Kidney epithelial cell (primary cell): ENCODE results near the gene CPLANE2. TPM values are rescaled to one million over a fixed set of nuclear protein-coding genes. Genes with fewer than 3 reads are reported as not detected.
"Not testable (repeated sequence)": the region's sequence is repeated elsewhere in the genome, so short reads cannot be mapped to it uniquely, and the experiment has no call there.

ENCODE experiments used
- DNase-seq: peaks from one replicate; pipeline ENCODE4 v3.0.0-alpha.2; 2010; ENCODE audit warnings: low read depth
- H3K27me3 ChIP-seq: 2 replicates; pipeline ENCODE4 v1.6.0; 2011; ENCODE audit warnings: low read length; ENCODE audit not compliant: control insufficient read depth, insufficient read depth
- H3K36me3 ChIP-seq: 2 replicates; pipeline ENCODE4 v1.5.1; 2011; ENCODE audit warnings: low read length; ENCODE audit not compliant: control insufficient read depth, insufficient read depth
- H3K4me3 ChIP-seq: 2 replicates; pipeline ENCODE4 v1.5.1; 2011; ENCODE audit warnings: low read depth, mild to moderate bottlenecking, control low read depth, low read length
- CTCF ChIP-seq: IDR thresholded peaks from 2 replicates; pipeline ENCODE4 v1.5.1; 2011; ENCODE audit warnings: mild to moderate bottlenecking, moderate library complexity, low read length, control low read depth, inconsistent platforms; ENCODE audit not compliant: insufficient read depth, poor library complexity, severe bottlenecking
- total RNA-seq: library from RNA; depleted of rRNA; stranded (reverse); fragments of >200 nt; gene quantifications from 2 replicates; pipeline ENCODE4 v1.2.3, GENCODE V29; 2015

CPLANE2 gene
- total RNA-seq, 1 donor from 2014 or later, result 3.5 TPM

- TF ChIP-seq CTCF, result no peak
- H3K4me3 ChIP-seq, result no peak overlapping the region
- H3K36me3 ChIP-seq, result no peaks in the 10 kb centered on the region
- peaks cover 27% of the 10 kb centered on the region for H3K27me3 ChIP-seq
- DNase-seq, result no peak
These were observed 12.5 kb downstream of the CPLANE2 start for GRCh38 chr1:16224472-16224871.

DNA sequence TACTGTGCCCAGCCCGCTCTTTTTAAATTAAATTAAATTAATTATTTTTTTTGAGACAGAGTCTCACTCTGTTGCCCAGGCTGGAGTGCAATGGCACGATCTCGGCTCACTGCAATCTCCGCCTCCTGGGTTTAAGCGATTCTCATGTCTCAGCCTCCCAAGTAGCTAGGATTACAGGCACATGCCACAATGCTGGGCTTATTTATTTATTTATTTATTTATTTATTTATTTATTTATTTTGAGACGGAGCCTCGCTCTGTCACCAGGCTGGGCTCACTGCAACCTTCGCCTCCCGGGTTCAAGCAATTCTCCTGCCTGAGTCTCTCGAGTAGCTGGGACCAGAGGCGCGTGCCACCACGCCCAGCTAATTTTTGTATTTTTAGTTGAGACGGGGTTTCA is 14.3 kb downstream of the CPLANE2 start:
- not testable (repeated sequence) for H3K36me3 ChIP-seq

DNA sequence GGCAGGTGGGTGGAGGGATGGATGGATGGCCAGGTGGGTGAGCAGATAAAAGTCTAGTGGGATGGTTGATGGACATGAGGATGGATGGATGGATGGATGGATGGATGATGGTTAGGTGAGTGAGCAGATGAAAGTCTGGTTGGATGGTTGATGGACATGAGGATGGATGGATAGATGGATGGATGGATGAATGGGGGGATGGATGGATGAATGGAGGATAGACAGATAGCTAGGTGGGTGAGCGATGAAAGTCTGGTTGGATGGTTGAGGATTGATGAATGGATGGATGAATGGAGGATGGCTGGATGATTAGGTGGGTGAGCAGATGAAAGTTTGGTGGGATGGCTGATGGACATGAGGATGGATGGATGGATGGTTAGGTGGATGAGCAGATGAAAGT is 15.5 kb downstream of the CPLANE2 start:
- Histone ChIP-seq H3K27me3 (peaks cover 6% of the 10 kb centered on the region), H3K36me3 (no peaks in the 10 kb centered on the region), H3K4me3 (no peak overlapping the region)
- no peak for DNase-seq
- no peak for TF ChIP-seq CTCF

More for the DNA sequence above, 14.3 kb downstream of the CPLANE2 start:
- DNase-seq, H3K4me3 ChIP-seq: not testable (repeated sequence)
- H3K27me3 ChIP-seq, result peaks cover 18% of the 10 kb centered on the region

DNA sequence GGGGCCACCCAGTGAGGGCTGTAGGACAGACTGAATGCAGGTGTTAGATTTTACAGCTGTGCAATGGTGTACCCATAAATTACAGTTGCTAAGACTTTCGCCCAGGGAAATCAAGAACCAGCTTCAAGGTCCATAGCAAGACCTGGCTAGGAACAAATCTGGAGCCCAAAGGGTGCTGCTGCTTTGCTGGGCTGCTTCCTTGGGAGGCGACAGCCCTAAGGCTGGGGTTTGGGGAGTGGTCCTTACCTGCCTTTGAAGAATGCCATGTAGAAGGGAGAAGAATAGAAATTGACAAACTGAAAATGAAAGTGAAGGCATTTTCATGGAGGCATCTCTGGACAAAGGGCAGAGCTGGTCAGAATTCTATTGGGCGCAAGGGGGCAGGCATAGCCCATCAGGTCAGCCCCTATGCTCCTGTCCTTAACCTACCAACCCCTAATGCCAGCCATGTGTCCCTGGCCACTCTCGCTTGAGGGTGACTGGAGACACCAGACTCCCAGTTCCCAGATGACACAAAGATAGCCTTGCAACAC is 16.9 kb downstream of the CPLANE2 start:
- Histone ChIP-seq H3K36me3 (no peaks in the 10 kb centered on the region), H3K4me3 (no peak overlapping the region), H3K27me3 (no peaks in the 10 kb centered on the region)
- TF ChIP-seq CTCF, result no peak
- DNase-seq, result no peak

DNA sequence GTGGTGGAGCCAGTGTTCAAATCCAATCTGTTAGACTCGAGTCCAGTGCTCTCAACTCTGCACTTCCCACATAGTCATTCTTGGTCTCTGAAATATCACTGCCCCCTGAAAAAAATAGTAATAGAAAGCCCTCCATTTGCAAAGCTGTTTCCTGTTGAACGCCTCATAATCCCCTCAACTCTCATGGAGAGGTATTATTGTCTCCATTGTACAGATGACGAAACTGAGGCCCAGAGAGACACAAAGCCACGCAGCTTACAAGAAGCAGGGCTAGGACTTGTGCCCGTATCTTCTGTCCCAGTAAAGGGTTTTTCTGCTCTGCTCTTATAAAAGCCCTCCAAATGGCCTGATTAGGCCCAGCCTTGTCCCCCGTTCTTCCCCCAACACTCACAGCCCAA is 18.3 kb downstream of the CPLANE2 start:
- no peak overlapping the region for H3K4me3 ChIP-seq
- no peaks in the 10 kb centered on the region for H3K36me3 ChIP-seq
- no peaks in the 10 kb centered on the region for H3K27me3 ChIP-seq
- DNase-seq, result no peak
- TF ChIP-seq CTCF, result no peak

- Histone ChIP-seq H3K27me3 (no peaks in the 10 kb centered on the region), H3K36me3 (no peaks in the 10 kb centered on the region), H3K4me3 (no peak overlapping the region)
- DNase-seq, result no peak
- TF ChIP-seq CTCF, result no peak
These were observed 18.8 kb downstream of the CPLANE2 start for GRCh38 chr1:16218014-16218673.
